ENCODE measurements around the gene LRRC17.
"Not testable (repeated sequence)": the region's sequence is repeated elsewhere in the genome, so short reads cannot be mapped to it uniquely, and the experiment has no call there.

LRRC17 gene

GRCh38 chr7:102943423-102944169 lies 30.8 kb downstream of the LRRC17 start:
- DNase-seq, result no peak

- DNase-seq, result no peak
Measured at GRCh38 chr7:102944241-102944640, 31.4 kb downstream of the LRRC17 start.

- DNase-seq, result no peak
Measured at GRCh38 chr7:102951839-102952238, 39.0 kb downstream of the LRRC17 start.

GRCh38 chr7:102953406-102953805 lies 40.6 kb downstream of the LRRC17 start:
- no peak for DNase-seq

- DNase-seq, result not testable (repeated sequence)
Measured at GRCh38 chr7:102954359-102954758, 41.6 kb downstream of the LRRC17 start.

GRCh38 chr7:102958004-102958403 lies 45.2 kb downstream of the LRRC17 start:
- DNase-seq, result not testable (repeated sequence)

GRCh38 chr7:102961993-102962392 lies 49.2 kb downstream of the LRRC17 start:
- DNase-seq, result not testable (repeated sequence)

- DNase-seq, result no peak
Measured at GRCh38 chr7:102966465-102966864, 53.7 kb downstream of the LRRC17 start.

GRCh38 chr7:102967798-102968197 lies 55.0 kb downstream of the LRRC17 start:
- DNase-seq, result no peak

- no peak for DNase-seq
Measured at GRCh38 chr7:102973096-102973802, 60.4 kb downstream of the LRRC17 start.

GRCh38 chr7:102974366-102975236 lies 61.8 kb downstream of the LRRC17 start:
- DNase-seq, result no peak

- DNase-seq, result no peak
Measured at GRCh38 chr7:102975854-102976253, 63.1 kb downstream of the LRRC17 start.

GRCh38 chr7:102976493-102976892 lies 63.7 kb downstream of the LRRC17 start:
- DNase-seq, result no peak

GRCh38 chr7:102977586-102977985 lies 64.8 kb downstream of the LRRC17 start:
- DNase-seq, result not testable (repeated sequence)

GRCh38 chr7:102978284-102978683 lies 65.5 kb downstream of the LRRC17 start:
- DNase-seq, result no peak

GRCh38 chr7:102979670-102980069 lies 66.9 kb downstream of the LRRC17 start:
- DNase-seq, result no peak

GRCh38 chr7:102981451-102981850 lies 68.7 kb downstream of the LRRC17 start:
- no peak for DNase-seq

- DNase-seq, result no peak
Measured at GRCh38 chr7:102982235-102982634, 69.4 kb downstream of the LRRC17 start.

GRCh38 chr7:102983602-102984001 lies 70.8 kb downstream of the LRRC17 start:
- DNase-seq, result no peak

- DNase-seq, result no peak
Measured at GRCh38 chr7:102985176-102985783, 72.5 kb downstream of the LRRC17 start.

GRCh38 chr7:102988088-102988487 lies 75.3 kb downstream of the LRRC17 start:
- no peak for DNase-seq

- DNase-seq, result no peak
Measured at GRCh38 chr7:102988631-102989560, 76.1 kb downstream of the LRRC17 start.
